AG09319 (cell line): ENCODE data around the gene LAMTOR2.

Source experiments
- DNase-seq: peaks from one replicate; pipeline ENCODE4 v3.0.0-alpha.2; 2010; ENCODE audit warnings: low read depth; ENCODE audit errors: extremely low read depth
- TF ChIP-seq, protein P1 (sequence below): IDR thresholded peaks from 2 replicates; pipeline ENCODE4 v1.5.1; 2011; ENCODE audit warnings: low read depth, mild to moderate bottlenecking, inconsistent platforms, low read length, moderate library complexity

The LAMTOR2 gene

DNA sequence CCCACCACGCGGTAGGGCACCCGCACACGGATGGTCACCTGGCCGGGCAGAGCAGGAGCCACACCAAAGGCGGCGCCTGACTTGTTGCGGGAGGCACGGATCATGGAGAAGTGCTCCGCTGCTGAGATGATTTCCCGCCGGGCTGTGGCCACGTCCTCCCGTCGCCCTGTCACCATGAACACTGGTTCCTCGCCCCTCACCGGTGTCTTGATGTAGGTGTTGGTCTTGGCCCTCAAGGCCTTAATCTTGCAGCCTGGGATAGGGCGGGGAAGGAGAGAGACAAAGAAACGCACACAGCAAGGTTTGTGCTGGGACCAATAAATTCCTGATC lies 22.8 kb downstream of the LAMTOR2 start:
- TF ChIP-seq, protein P1, sequence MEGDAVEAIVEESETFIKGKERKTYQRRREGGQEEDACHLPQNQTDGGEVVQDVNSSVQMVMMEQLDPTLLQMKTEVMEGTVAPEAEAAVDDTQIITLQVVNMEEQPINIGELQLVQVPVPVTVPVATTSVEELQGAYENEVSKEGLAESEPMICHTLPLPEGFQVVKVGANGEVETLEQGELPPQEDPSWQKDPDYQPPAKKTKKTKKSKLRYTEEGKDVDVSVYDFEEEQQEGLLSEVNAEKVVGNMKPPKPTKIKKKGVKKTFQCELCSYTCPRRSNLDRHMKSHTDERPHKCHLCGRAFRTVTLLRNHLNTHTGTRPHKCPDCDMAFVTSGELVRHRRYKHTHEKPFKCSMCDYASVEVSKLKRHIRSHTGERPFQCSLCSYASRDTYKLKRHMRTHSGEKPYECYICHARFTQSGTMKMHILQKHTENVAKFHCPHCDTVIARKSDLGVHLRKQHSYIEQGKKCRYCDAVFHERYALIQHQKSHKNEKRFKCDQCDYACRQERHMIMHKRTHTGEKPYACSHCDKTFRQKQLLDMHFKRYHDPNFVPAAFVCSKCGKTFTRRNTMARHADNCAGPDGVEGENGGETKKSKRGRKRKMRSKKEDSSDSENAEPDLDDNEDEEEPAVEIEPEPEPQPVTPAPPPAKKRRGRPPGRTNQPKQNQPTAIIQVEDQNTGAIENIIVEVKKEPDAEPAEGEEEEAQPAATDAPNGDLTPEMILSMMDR = no peak
- DNase-seq = no peak

DNA sequence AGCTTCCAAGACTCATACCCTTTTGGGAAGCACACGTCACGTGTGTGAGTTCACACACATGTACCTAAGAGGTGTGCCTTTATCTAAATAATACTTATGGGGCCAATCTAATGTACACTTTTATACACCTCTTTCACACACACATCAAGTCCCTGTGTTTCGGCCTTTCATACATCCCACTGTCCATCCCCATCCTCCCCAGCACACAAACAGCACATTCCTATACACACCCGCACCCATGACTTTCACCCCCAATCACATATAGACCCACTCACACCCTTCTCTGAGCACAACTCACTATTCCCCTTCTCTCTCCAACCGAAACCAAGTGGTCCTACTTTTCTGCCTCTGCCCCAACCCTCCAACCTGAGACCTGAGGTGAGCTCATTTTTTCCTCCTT lies 24.1 kb downstream of the LAMTOR2 start:
- DNase-seq = no peak
- TF ChIP-seq, protein P1 = no peak

DNA sequence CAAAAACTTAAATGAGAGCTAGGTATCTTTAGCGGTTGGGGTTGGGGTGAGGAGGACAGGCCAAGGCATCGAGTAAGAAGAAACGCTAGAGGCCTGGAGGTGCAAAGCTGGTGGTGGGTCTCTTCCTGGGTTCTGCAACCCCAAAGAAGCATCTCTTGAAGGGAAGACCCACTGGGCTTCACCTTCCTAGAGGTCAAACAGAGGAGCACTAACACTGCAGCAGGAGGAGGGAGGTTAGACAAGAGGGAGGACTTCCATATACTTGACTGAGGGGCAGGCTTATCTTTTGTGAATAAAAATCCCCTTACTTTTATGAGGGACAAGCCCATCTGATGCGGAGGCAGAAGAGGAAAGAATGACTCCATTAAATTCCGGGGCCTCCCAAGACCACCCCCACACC lies 25.2 kb downstream of the LAMTOR2 start:
- TF ChIP-seq, protein P1 = no peak
- no peak for DNase-seq

DNA sequence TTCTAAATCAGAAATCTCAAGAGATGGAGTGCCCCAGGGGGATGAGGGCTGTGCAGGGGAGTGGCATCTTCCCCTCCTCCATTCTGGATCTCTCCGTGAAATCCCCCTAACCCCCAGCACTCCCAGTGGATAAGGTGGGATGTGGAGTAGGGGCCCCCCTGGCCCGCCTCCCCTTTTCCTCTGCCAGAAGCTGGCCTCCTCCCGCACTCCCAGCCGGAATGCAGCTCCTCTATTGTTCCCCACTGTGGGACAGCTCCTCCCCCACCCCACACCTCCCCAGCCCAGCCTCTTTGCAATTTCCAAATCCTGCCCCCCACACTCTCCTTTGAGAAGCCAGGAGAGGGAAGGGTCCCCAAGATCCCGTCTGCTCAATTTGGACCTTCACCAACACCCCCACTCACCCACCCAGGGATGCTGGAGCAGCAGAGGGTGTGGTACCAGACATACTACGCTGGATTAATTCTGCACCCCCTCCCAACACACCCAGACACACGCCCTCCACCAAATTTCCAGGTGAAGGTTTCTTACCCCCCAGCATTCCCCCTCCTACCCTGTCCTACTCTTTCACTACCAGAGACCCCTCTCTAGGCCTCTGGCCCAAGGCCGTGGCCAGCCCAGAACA lies 25.8 kb downstream of the LAMTOR2 start:
- DNase-seq = no peak

DNA sequence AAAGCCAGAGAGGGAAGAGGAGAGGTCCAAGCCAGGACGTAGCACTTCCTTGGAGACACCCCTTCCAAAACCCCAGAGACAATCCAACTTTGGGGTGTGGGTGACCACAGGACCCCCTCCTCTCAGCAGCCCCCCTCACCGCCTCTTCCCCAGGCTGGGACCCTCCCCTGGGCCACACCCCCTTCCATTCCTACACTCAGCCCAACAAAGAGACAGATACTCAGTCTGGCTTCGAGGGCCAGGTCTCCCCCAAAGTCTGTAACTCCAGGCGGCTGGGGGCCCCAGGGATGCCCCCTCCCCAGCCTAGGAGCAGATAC lies 26.2 kb downstream of the LAMTOR2 start:
- TF ChIP-seq, protein P1 = no peak
- no peak for DNase-seq

More for the DNA sequence above, 25.8 kb downstream of the LAMTOR2 start:
- TF ChIP-seq, protein P1 = no peak

DNA sequence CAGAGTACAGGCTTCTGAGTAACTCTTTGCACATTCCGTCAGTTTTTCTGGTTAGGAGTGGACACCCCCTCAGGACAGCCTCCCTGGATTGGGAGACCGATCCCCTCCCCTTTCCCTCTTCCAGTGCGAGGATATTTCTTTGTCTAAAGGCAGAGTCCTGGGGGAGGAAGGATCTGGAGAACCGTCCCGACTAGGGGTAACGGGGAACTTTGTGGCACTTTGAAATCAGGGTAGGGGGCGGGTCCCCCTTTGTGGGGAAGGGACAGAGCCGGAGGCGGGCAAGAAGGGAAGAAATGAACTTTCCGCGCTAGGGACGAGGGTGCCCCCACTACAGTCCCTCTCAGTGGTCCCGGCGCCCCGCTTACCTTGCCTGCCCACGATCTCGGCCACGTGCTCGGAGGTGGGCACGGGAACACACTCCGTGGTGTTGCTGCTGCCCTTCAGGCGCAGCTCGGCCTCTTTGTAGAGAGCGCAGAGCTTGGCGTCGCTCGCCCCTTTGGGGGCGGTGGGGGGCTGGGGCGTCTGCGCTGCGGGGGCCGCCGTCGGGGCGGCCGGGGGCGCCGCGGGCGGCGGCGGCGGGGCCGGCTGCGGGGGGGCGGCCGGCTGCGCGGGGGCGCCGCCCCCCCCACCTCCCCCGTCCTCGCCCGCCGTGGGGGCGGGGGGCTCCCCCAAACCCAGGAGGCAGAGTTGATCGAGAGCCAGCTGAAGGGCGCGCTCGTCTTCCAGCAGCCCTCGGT lies 26.8 kb downstream of the LAMTOR2 start:
- TF ChIP-seq, protein P1 = no peak
- DNase-seq = no peak

DNA sequence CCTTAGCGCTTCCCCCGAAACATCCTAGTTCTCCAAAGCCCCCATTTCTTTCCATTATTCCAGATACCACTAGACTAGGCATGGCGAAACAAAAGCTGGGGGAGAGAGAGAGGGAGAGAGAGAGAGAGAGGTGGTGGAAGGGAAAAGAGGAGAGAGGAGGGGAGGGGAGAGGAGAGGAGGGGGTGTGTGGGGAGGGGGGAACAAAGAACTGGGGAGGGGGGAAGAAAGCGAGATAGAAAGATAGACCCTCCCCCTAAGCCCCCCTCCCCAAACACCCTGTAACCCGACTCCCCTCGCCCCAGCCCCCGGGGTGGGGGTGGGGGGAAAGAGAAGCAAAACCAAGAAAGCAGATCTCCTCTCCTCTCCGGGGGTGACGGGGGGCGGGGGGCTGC lies 27.3 kb downstream of the LAMTOR2 start:
- DNase-seq = no peak
- TF ChIP-seq, protein P1 = no peak
